ENCODE data around the gene MLC1.

Gene MLC1

GRCh38 chr22:50078761-50079160, 6.5 kb downstream of the MLC1 start:
- DNase-seq (ENCODE audit: extremely low read depth in 1 of 2, low read depth in 1 of 2) = no peak

GRCh38 chr22:50078246-50078645, 7.0 kb downstream of the MLC1 start:
- no peak for DNase-seq (ENCODE audit: extremely low read depth in 1 of 2, low read depth in 1 of 2)

DNA sequence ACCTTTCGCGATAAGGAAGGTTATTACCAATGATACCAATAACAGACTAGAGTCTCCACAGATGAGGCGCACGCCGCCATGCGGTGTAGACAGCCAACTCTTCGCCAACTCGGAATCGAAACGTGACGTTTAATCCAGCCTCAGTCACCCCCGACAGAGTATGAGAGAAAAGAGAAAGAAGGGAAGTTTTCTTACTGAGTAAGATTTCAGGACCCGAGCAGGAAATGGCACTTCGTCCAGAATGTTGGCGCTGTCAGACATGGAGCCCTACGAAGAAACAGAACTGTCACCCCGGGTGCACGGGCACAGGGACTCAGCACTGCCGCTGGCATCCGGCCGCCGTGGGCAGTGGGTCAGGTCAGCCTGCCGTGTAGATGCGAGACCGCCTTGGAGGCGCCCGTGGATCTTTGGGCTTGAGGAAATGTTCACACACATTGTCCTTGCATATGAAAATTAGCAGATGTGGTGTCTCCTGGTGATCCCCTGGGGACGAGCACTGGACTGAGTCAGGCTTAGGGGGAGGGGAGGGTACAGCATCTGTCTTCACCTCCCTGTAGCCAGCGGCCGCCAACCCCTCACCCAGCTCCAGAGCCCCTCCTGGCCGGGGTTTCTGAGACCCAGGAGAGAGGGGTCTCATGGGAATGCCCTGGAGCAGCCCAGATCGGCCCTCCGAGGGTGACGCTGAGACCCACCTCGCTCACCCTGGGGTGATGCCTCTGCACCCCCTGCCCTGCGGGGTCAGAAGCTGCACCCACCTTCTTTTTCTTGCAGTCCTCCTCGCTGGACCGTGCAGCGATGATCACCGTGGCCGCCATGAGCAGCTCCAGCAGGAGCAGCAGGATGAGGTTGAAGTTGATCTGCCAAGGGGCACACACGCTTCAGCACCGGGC, 8.3 kb downstream of the MLC1 start:
- DNase-seq (ENCODE audit: extremely low read depth in 1 of 2, low read depth in 1 of 2) = no peak

- no peak for DNase-seq (ENCODE audit: extremely low read depth in 1 of 2, low read depth in 1 of 2)
Measured at GRCh38 chr22:50074551-50075530, 10.4 kb downstream of the MLC1 start.

- DNase-seq (ENCODE audit: extremely low read depth in 1 of 2, low read depth in 1 of 2) = no peak
Measured at GRCh38 chr22:50074056-50074455, 11.2 kb downstream of the MLC1 start.

- DNase-seq (ENCODE audit: extremely low read depth in 1 of 2, low read depth in 1 of 2) = no peak
Measured at GRCh38 chr22:50072714-50073538, 12.3 kb downstream of the MLC1 start.

- DNase-seq (ENCODE audit: extremely low read depth in 1 of 2, low read depth in 1 of 2) = no peak
Measured at GRCh38 chr22:50072167-50072555, 13.1 kb downstream of the MLC1 start.

DNA sequence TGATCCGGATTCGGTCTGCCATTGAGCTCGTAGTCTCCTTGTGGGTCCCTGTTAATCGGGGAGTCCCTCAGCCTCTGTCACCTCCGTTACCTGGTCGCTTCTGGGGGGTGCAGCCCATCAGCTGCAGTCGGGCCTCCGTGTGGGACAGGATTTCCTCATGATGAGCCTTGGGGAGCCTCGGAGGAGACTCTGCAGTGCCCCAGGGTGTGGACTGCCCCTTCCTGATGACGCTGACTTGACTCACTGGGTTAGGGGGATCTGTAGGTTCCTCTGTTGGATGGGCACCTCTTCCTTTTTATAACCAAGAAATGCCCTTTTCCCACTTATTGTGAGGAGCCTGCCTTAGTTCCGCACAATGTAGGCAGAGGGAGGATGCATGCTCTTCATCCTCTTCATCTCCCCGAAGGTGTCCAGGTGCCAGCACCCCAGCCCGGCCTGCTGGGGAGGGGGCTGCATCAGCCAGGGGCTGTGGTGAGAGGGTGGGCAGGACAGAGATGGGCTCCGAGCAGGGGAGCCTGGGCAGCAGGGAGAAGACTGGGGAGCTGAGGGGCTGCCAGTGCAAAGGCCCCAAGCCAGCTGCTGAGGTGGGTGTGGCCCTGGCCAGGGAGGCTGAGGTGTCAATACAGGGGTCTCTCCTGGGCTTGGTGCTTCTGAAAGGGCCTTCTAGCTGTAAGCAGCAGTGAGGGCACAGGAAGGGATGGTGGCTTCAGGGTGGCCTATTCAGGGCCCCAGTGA, 13.6 kb downstream of the MLC1 start:
- DNase-seq (ENCODE audit: extremely low read depth in 1 of 2, low read depth in 1 of 2) = no peak

DNA sequence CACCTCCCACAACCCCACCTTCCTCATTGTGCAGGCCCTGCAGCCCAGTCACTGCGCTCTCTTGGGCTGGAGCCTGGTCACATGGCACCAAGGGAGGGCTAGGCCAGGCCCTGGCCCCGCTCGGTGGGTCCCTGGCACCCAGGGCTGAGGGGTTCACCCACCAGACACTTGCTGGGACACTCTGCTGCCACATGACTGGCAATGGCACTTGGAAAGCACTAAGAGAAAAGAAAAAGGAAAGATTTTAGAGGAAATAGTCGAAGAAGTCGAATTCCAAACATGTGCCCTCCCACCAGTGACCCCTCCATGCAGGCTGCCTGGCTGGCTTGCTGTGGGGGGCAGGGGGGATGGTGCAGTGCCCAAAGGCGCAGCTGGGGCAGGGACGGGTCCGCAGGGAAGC, 14.9 kb downstream of the MLC1 start:
- DNase-seq (ENCODE audit: extremely low read depth in 1 of 2, low read depth in 1 of 2) = no peak

DNA sequence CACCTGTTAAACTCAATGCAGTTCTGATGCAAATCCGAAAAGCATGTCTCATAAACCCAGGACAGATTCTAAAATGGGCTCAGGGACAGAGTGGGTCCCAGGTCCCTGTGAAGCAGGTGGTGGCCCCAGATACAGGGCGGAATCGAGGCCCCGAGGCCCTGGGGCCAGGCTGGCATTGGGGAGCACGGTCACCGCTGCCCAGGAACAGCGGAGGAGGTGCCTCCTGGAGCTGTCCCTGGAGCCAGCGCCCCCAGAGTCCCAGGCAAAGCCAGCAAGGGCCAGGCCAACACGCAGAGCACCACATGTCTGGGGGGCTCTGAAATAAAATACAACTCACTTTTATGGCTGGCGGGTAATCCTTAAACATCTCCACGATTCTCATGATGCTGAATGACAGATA, 17.1 kb downstream of the MLC1 start:
- no peak for DNase-seq (ENCODE audit: extremely low read depth in 1 of 2, low read depth in 1 of 2)

- no peak for DNase-seq (ENCODE audit: extremely low read depth in 1 of 2, low read depth in 1 of 2)
Measured at GRCh38 chr22:50067244-50067643, 18.0 kb downstream of the MLC1 start.

DNA sequence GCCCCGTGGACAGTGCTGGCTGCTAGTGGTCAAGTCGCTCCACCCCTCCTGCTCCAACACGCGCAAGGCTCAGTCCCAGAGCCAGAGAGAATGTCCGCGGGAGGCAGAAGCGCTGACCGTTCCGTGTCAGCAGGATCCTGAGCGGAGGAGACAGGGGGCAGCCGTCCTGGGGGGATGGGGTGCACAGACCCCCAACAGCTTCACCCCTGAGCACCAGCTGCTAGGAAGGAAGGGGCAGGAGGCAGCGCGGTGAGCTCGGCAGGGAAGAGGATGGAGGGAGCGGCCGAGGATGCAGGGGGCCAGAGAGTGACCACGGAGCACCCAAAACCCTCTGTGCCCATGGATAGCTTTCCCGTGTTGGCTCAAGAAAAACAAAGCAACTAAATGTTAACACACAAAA, 20.8 kb downstream of the MLC1 start:
- no peak for DNase-seq (ENCODE audit: extremely low read depth in 1 of 2, low read depth in 1 of 2)

DNA sequence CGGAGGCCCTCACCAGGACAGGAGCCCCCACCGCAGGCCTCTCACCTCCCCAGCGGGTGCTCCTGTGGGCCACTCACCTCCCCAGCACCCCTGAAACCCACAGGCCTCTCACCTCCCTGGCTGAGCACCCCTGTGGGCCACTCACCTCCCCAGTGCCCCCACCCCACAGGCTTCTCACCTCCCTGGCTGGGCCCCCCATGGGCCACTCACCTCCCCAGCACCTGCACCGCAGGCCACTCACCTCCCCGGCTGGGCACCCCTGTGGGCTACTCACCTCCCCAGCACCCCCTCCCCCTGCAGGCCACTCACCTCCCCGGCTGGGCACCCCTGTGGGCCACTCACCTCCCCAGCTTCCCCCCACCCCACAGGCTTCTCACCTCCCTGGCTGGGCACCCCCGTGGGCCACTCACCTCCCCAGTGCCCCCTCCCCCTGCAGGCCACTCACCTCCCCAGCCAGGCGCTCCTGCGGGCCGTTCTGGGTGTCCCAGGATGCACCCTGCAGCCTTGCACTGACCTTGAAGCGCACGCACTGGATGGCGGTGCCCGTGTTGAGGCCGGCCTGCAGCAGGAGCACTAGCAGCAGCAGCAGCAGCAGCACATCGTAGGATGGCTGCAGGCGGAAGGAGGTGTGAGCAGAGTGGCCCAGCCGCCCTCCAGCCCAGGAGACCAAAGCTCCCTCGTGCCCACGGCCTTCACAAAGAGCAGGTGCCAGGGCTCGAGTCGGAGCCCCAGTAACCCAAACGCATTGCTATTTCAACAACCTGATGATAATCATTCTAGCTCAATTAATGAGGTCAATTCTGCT, 21.4 kb downstream of the MLC1 start:
- DNase-seq (ENCODE audit: extremely low read depth in 1 of 2, low read depth in 1 of 2) = no peak

DNA sequence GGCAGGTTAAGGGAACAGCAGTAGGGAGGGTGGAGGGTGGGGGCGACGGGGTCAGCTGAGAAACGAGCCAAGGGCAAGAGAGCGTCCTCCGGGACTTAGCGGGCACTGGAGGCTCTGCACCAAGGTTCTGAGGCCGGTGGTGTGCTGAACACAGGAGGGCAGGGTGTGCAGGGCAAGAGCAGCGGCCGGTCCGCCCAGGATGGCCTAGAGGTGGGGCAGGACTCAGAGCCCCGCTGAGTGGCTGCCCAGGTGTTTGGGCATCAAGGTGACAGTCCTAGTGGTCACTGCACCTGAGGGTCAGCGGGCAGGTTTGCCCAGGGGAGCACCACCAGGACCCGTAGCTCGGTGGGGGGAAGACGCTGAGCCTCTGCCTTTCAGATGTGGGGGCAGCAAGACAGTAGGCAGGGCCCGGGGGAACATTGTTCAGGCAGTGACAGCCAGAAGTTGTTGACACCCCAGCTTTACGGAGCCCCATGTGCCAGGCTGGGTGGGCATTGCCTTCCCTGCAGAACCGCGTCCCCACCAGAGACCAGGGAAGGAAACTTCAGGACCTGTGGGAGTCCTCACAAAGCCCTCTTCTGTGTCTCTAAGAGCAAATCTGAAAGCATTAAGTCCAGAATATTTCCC, 22.6 kb downstream of the MLC1 start:
- DNase-seq (ENCODE audit: extremely low read depth in 1 of 2, low read depth in 1 of 2) = no peak

- no peak for DNase-seq (ENCODE audit: extremely low read depth in 1 of 2, low read depth in 1 of 2)
Measured at GRCh38 chr22:50061824-50062355, 23.3 kb downstream of the MLC1 start.

- no peak for DNase-seq (ENCODE audit: extremely low read depth in 1 of 2, low read depth in 1 of 2)
Measured at GRCh38 chr22:50061141-50061823, 23.9 kb downstream of the MLC1 start.

DNA sequence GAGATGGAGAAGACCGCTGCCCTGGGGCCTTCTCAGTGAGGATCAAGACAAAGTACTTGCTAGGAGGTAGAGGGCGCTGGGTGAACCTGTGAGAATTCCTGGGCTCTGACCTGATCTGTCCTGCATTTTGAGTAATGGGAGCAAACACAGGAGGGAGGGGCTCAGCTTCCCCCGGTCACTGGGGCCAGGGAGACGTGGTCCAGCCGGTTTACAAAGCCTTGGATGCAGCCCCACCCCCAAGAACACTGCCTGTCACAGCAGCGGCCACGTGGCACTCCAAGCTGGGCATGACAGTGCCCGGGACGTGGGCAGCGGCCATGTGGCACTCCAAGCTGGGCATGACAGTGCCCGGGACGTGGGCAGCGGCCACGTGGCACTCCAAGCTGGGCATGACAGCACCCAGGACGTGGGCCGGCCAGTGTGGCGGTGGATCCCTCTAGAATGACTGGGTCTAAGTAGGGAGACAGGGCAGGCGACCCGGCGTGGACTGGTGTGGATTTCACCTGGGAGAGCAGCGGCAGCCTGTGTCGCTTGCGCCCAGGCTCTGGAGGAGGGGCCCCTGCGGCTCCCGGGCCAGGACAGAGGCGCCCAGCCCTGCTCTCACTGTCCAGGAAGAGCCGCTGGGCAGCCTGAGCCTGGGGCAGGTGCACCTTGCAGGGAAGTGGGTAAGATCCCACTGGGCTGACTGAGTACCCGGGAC, 24.6 kb downstream of the MLC1 start:
- DNase-seq (ENCODE audit: extremely low read depth in 1 of 2, low read depth in 1 of 2) = no peak

DNA sequence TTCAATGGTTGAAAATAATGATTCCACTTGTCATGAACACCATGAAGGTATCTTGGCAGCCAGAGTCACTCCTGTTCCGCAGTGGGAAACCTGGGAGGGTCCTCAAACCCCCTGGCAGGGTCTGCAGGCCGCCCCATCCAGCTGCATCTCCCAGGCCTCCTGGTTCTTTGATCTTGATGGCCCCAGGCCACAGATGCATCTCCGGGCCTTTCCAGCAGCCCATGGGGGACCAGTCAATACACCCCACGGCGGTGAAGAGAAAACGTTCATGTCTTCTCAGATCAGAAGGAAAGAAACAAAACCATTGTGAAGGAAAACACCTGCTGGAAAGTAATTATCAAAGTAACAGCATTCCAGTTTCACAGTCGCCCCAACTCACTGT, 25.4 kb downstream of the MLC1 start:
- DNase-seq (ENCODE audit: extremely low read depth in 1 of 2, low read depth in 1 of 2) = no peak
